ENCODE results near the gene PGAM5. TPM values are rescaled to one million over a fixed set of nuclear protein-coding genes. Genes with fewer than 3 reads are reported as not detected.

PGAM5 gene
- total RNA-seq, 3 donors from 2014 or later (not counting 1 experiment from before 2014, with no cell fraction given) = 19.7 to 30.2 (median 21.9) TPM

DNA sequence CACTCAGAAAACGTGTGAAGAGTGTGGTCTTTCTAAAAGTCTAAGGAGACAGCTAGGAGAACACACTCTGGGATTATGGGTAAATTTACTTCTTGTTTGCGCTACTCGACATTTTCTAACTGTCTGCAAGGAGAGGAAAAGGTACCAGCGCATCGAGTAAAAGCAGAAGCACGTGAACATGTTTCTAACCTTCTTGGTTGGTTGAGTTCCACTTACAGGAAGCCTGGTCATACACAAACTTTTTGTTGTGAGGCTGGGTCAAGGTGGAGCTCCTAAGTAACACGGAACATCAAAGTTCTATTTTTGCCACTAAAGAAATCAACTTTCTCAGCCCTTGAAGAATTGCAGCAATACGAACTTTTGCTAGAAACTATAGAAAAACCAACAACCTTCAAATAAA, 31.0 kb downstream of the PGAM5 start:
- H3K4me3 ChIP-seq (ENCODE audit: low read length) = no peak overlapping the region
- H3K27me3 ChIP-seq (ENCODE audit: control insufficient read depth, insufficient read depth, low read length) = no peaks in the 10 kb centered on the region
- H3K27ac ChIP-seq (ENCODE audit: low read length) = no peak overlapping the region
- H3K9me3 ChIP-seq (ENCODE audit: control insufficient read depth, insufficient read depth, low read length) = no peaks in the 10 kb centered on the region
- H3K36me3 ChIP-seq (ENCODE audit: control insufficient read depth, insufficient read depth, low read length) = peaks cover 77% of the 10 kb centered on the region
- peaks cover 7% of the 10 kb centered on the region for H3K36me3 Mint-ChIP-seq
- peak overlapping the region; percentile 5 to 74 for H3K27ac Mint-ChIP-seq
- intact Hi-C loops (cut with micrococcal nuclease) = no loop called here
- H3K9me3 Mint-ChIP-seq = peaks cover 2 to 3% of the 10 kb centered on the region in 2 donors
- DNase-seq = no peak
- no peak overlapping the region for H3K4me3 Mint-ChIP-seq
- peaks cover 9 to 22% of the 10 kb centered on the region in 2 donors for H3K4me1 Mint-ChIP-seq
- 75% methylated on average over 8 of the region's 8 CpGs for WGBS (ENCODE audit: insufficient coverage)
- H3K27me3 Mint-ChIP-seq (ENCODE audit: low read depth in 2 of 2) = no peaks in the 10 kb centered on the region
- no peaks in the 10 kb centered on the region for H3K4me1 ChIP-seq (ENCODE audit: control insufficient read depth, insufficient read depth, low read length)
- no peak for ATAC-seq
- TF ChIP-seq, protein P1, sequence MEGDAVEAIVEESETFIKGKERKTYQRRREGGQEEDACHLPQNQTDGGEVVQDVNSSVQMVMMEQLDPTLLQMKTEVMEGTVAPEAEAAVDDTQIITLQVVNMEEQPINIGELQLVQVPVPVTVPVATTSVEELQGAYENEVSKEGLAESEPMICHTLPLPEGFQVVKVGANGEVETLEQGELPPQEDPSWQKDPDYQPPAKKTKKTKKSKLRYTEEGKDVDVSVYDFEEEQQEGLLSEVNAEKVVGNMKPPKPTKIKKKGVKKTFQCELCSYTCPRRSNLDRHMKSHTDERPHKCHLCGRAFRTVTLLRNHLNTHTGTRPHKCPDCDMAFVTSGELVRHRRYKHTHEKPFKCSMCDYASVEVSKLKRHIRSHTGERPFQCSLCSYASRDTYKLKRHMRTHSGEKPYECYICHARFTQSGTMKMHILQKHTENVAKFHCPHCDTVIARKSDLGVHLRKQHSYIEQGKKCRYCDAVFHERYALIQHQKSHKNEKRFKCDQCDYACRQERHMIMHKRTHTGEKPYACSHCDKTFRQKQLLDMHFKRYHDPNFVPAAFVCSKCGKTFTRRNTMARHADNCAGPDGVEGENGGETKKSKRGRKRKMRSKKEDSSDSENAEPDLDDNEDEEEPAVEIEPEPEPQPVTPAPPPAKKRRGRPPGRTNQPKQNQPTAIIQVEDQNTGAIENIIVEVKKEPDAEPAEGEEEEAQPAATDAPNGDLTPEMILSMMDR (IDR thresholded peaks at IDR 0.05) = no peak

DNA sequence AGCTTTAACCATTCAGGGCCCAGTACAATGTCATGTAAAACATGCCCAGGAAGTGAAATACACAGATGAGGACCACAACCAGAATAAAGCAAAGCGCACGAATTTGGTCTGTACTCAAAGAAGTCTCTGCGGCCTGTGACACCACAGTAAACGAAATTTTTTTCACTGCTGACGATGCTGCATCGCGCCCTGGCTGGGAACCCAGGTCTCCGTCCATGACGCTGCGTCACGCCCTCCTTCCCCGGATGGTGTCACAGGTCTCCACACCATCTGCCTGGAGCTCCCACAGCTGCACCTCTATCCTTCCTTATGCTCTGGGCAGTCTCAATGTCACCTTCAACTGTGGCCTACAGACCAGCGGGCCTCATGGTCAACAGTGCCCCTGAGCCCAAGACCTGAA, 33.2 kb downstream of the PGAM5 start:
- Mint-ChIP-seq H3K27me3 (ENCODE audit: low read depth in 2 of 2) (no peaks in the 10 kb centered on the region), H3K36me3 (peaks cover 7% of the 10 kb centered on the region), H3K4me3 (no peak overlapping the region), H3K27ac (peak overlapping the region in 1 of 2 donors; percentile 45), H3K4me1 (peaks cover 9 to 17% of the 10 kb centered on the region in 2 donors), H3K9me3 (peaks cover 2 to 3% of the 10 kb centered on the region in 2 donors)
- 98% methylated on average over 13 of the region's 13 CpGs for WGBS (ENCODE audit: insufficient coverage)
- Histone ChIP-seq H3K9me3 (ENCODE audit: control insufficient read depth, insufficient read depth, low read length) (no peaks in the 10 kb centered on the region), H3K36me3 (ENCODE audit: control insufficient read depth, insufficient read depth, low read length) (peaks cover 83% of the 10 kb centered on the region), H3K27me3 (ENCODE audit: control insufficient read depth, insufficient read depth, low read length) (no peaks in the 10 kb centered on the region), H3K4me1 (ENCODE audit: control insufficient read depth, insufficient read depth, low read length) (no peaks in the 10 kb centered on the region), H3K4me3 (ENCODE audit: low read length) (no peak overlapping the region), H3K27ac (ENCODE audit: low read length) (no peak overlapping the region)
- intact Hi-C loops (cut with micrococcal nuclease) = no loop called here
- ATAC-seq = no peak
- no peak for DNase-seq
- TF ChIP-seq, protein P1 (IDR thresholded peaks at IDR 0.05) = no peak

DNA sequence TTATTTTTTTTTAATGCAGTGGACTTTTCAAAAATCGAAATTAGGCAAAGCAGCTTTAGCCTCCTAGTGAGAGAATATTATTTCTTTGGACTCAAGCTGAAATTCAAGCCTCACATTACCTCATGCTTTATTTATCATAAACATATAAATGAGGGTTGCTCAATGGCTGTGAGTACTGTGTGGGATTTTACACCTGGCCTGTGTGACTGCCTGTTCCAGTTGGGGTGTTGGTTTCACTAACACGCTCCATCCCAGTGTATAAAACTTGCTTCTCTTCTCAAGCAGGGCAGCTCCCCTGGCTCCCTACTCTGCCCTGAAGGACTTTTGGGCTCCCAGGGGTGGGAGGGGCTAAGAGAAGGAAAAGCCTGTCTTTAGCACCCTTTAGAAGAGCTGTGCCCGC, 36.0 kb downstream of the PGAM5 start:
- H3K9me3 ChIP-seq (ENCODE audit: control insufficient read depth, insufficient read depth, low read length) = no peaks in the 10 kb centered on the region
- no peaks in the 10 kb centered on the region for H3K4me1 ChIP-seq (ENCODE audit: control insufficient read depth, insufficient read depth, low read length)
- peaks cover 71% of the 10 kb centered on the region for H3K36me3 ChIP-seq (ENCODE audit: control insufficient read depth, insufficient read depth, low read length)
- WGBS (ENCODE audit: insufficient coverage) = 93% methylated on average over 2 of the region's 3 CpGs
- Mint-ChIP-seq H3K36me3 (no peaks in the 10 kb centered on the region), H3K27ac (no peak overlapping the region), H3K9me3 (peaks cover 2 to 3% of the 10 kb centered on the region in 2 donors), H3K4me3 (no peak overlapping the region), H3K27me3 (ENCODE audit: low read depth in 2 of 2) (no peaks in the 10 kb centered on the region), H3K4me1 (peaks cover 9 to 17% of the 10 kb centered on the region in 2 donors)
- TF ChIP-seq, protein P1 (IDR thresholded peaks at IDR 0.05) = no peak
- ATAC-seq = no peak
- intact Hi-C loops (cut with micrococcal nuclease) = no loop called here
- no peak overlapping the region for H3K27ac ChIP-seq (ENCODE audit: low read length)
- H3K27me3 ChIP-seq (ENCODE audit: control insufficient read depth, insufficient read depth, low read length) = no peaks in the 10 kb centered on the region
- no peak overlapping the region for H3K4me3 ChIP-seq (ENCODE audit: low read length)
- DNase-seq = no peak

DNA sequence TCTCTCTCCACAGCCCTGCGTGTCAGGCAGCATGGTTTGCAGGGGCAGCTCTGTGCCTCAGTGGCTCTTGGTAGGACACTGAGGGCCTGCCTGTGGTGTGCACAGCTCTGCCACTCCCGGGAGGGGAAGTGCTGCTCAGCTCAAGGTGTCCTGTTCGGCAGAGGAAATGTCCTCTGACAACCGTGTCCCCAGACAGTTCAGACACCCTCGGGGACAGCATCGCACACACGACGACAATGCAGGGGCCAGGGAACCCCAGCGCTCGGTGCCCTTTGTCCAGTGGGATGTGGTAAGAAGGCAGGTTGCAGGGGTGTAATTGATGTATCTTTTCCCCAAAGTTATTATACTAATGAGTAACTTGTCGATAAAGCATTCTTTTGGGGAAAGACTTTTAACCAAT, 36.8 kb downstream of the PGAM5 start:
- TF ChIP-seq, protein P1 (IDR thresholded peaks at IDR 0.05) = no peak
- Histone ChIP-seq H3K27ac (ENCODE audit: low read length) (no peak overlapping the region), H3K9me3 (ENCODE audit: control insufficient read depth, insufficient read depth, low read length) (no peaks in the 10 kb centered on the region), H3K4me3 (ENCODE audit: low read length) (no peak overlapping the region), H3K4me1 (ENCODE audit: control insufficient read depth, insufficient read depth, low read length) (no peaks in the 10 kb centered on the region), H3K36me3 (ENCODE audit: control insufficient read depth, insufficient read depth, low read length) (peaks cover 67% of the 10 kb centered on the region), H3K27me3 (ENCODE audit: control insufficient read depth, insufficient read depth, low read length) (no peaks in the 10 kb centered on the region)
- Mint-ChIP-seq H3K4me3 (no peak overlapping the region), H3K27ac (no peak overlapping the region), H3K27me3 (ENCODE audit: low read depth in 2 of 2) (no peaks in the 10 kb centered on the region), H3K36me3 (no peaks in the 10 kb centered on the region), H3K4me1 (peaks cover 7 to 11% of the 10 kb centered on the region in 2 donors), H3K9me3 (peaks cover 2 to 3% of the 10 kb centered on the region in 2 donors)
- ATAC-seq (no peak), DNase-seq (no peak)
- WGBS (ENCODE audit: insufficient coverage) = 97% methylated on average over 10 of the region's 11 CpGs
- intact Hi-C loops (cut with micrococcal nuclease) = no loop called here
